ENCODE measurements around the gene PDSS2.

DNA sequence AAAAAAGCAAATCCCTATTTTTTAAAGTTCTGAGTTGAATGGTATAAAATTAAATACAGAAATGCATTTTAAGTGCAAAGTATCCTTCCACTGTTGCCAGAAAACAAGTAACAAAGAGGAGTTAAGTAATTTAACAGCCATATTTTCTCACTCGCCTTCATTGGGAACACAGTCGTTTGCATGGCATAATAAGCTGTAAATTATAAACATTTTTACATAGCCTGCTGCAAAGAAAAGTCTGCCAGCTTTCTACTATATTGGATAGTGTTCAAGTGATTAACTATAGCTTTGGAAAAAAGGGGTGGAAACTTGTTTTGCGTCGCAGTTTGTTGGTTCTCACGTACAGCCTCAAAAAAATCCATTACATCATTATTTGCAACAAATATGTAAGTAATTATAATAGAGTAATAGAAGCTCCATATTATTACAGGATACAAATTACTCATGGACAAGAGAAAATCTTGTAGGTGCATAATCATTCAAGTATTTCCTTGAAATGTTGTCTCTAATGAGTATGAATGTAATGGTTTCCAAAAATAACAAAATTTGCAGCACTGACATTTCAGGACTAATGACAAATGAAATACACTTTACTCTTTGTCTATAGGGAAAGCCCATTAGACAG, 139.3 kb downstream of the PDSS2 start:
- TF ChIP-seq, protein P1, sequence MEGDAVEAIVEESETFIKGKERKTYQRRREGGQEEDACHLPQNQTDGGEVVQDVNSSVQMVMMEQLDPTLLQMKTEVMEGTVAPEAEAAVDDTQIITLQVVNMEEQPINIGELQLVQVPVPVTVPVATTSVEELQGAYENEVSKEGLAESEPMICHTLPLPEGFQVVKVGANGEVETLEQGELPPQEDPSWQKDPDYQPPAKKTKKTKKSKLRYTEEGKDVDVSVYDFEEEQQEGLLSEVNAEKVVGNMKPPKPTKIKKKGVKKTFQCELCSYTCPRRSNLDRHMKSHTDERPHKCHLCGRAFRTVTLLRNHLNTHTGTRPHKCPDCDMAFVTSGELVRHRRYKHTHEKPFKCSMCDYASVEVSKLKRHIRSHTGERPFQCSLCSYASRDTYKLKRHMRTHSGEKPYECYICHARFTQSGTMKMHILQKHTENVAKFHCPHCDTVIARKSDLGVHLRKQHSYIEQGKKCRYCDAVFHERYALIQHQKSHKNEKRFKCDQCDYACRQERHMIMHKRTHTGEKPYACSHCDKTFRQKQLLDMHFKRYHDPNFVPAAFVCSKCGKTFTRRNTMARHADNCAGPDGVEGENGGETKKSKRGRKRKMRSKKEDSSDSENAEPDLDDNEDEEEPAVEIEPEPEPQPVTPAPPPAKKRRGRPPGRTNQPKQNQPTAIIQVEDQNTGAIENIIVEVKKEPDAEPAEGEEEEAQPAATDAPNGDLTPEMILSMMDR (IDR thresholded peaks at IDR 0.05), result no peak
- TF ChIP-seq POLR2A (IDR thresholded peaks at IDR 0.05), result no peak
